Stimulated activated naive B cell treated with anti-CD40 and anti-IgM and Interleukin-4, amounts not matched to agents 10 μg/mL and 1 μg/mL and 100 μg/mL, for 72 hours (primary cell): ENCODE results near the gene SLC4A7.
A peak's percentile ranks its signal among the peaks of the same experiment; 100 is the strongest.
"Not testable (repeated sequence)": the region's sequence is repeated elsewhere in the genome, so short reads cannot be mapped to it uniquely, and the experiment has no call there.

Experiments
- ATAC-seq, 2 donors: fragments of 150-1000 bp; cut with Tn5 transposase; replicated peaks; 2 replicates each; pipeline ENCODE4 v1.10.0; 2021; ENCODE audit warnings: moderate library complexity in 1 of 2
- DNase-seq: peaks from one replicate; pipeline ENCODE4 v3.0.0; 2021
- H3K27ac Mint-ChIP-seq: one replicate; pipeline ENCODE4 v1.8.0; 2022; ENCODE audit warnings: mild to moderate bottlenecking, mixed read lengths
- H3K27me3 Mint-ChIP-seq, 2 donors: one replicate each; pipeline ENCODE4 v1.8.0; 2022; ENCODE audit warnings: mixed read lengths in 2 of 2
- H3K36me3 Mint-ChIP-seq, 2 donors: one replicate each; pipeline ENCODE4 v1.8.0; 2022; ENCODE audit warnings: mixed read lengths in 2 of 2, mild to moderate bottlenecking in 1 of 2
- H3K4me1 Mint-ChIP-seq, 2 donors: one replicate each; pipeline ENCODE4 v1.8.0; 2022; ENCODE audit warnings: mixed read lengths in 2 of 2, mild to moderate bottlenecking in 1 of 2
- H3K4me3 Mint-ChIP-seq, 2 donors: one replicate each; pipeline ENCODE4 v1.8.0; 2022; ENCODE audit warnings: mild to moderate bottlenecking in 2 of 2, mixed read lengths in 2 of 2, moderate library complexity in 1 of 2
- H3K9me3 Mint-ChIP-seq, 2 donors: one replicate each; pipeline ENCODE4 v1.8.0; 2022; ENCODE audit warnings: mixed read lengths in 2 of 2, mild to moderate bottlenecking in 1 of 2

The SLC4A7 gene

DNA sequence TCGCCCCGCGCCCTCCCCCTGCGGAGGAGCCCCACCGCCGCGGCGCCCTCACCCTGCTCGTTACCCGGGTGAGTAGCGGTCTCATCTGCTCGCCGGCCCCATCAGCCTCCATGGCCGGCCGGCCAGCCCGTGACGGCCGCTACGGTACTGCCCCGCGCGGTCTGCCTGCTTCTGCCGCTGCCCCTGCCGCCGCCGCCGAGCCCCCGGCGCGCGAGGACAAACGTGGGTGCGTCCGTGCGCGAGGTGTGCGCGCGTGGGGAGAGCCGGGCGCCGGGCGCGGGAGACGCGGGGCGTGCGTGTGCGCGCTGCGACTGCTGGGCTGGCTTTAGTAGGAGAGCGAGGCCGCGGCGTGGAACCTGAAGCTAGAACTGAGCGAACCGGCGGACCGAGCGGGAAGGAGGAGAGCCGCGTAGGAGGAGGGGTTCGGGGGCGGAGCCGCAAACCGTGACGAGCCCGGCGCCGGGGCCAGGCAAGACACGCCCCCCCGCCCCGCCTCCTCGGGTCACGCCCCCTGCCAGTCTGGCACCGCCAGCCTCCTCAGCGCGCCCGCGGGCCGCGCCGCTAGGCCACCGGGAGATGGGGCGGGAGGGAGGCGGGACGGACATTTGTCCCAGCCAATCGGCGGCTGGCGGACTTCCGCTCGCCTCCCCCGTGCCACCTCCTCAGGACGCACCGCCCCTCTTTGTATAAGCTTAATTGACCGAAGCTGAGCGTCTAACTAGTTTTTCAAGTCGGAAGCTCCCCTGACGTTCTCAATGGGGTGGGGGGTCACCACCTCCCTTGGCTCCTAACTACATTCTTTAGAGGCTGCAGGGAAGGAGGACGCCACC lies at the start of gene SLC4A7:
Gene SLC4A7, minus strand, starts transcription at position 370 of the 830 bp plus-strand sequence. Its CDS starts 258 bp downstream, at position 112.
- H3K4me3 Mint-ChIP-seq: peak within 1 kb of the TSS; percentile 99 to 100
- DNase-seq (peak; percentile 96), ATAC-seq (peak; percentile 92)
- peak within 1 kb of the TSS; percentile 99 for H3K27ac Mint-ChIP-seq
- H3K27me3 Mint-ChIP-seq: no peaks in the 10 kb centered on the region
- H3K36me3 Mint-ChIP-seq: peaks cover 0 to 5% of the 10 kb centered on the region in 2 donors
- H3K9me3 Mint-ChIP-seq: no peaks in the 10 kb centered on the region
- H3K4me1 Mint-ChIP-seq: peaks cover 16 to 36% of the 10 kb centered on the region in 2 donors

DNA sequence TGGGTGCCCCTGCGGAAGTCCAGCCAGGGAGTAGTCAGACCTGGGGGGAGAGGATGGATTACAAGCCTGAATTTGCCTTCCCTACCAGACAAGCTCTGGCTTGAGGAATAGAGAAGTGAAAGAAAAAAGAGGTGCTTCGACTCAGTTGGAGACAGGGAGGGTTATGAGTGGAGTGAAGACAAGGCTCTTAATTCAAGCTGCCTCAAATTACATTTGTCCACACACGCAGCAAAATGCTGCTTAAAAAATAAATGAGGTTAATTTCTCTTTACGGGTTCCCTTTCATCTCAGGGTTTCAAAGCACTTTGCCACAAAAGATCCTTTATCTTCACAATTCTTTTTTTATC lies 49.0 kb upstream of the SLC4A7 start:
- H3K9me3 Mint-ChIP-seq: no peaks in the 10 kb centered on the region
- no peaks in the 10 kb centered on the region for H3K27me3 Mint-ChIP-seq
- no peak overlapping the region for H3K27ac Mint-ChIP-seq
- ATAC-seq (peak in 1 of 2 donors; percentile 42), DNase-seq (no peak)
- H3K36me3 Mint-ChIP-seq: no peaks in the 10 kb centered on the region
- H3K4me1 Mint-ChIP-seq: peaks cover 11 to 16% of the 10 kb centered on the region in 2 donors
- no peak overlapping the region for H3K4me3 Mint-ChIP-seq

DNA sequence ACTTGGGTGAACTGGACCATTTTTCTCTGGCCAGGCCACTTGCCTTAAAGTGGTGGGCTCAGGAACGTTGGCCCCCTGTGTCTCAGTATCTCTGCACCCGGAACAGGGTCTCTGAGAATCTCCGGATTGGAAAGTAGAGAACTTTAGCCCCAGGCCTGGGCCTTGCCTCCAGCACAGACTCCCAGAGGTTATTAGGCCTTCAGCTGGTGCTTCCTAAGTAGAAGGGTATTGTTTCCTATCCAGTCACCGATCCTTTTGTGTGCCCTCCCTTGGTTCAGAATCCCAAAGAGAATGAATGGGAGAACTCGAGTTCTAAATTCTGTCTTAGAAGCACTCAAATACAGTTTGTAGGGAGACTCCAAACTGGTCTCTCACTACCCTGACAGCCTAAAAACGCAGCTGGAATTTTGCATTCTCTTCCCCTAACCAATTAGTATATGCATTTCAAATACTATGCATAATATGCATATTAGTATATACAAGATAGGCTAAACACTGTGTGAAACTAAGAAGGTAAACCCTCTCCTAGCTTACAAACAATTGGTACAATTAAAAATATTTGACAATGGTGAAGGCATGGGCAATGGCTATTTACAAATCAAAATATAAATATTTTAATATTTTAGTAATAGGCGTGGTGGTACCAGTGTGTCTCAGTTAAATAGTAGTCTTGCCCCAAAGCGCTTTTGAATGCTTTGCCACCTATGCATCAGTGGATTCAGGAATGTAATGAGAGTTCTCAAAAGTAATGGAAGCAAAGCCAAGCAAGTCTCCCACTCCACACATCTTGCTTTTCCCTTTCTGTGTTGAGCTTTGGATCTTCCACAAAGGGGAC lies 48.5 kb upstream of the SLC4A7 start:
- ATAC-seq: no peak
- H3K27me3 Mint-ChIP-seq: no peaks in the 10 kb centered on the region
- no peaks in the 10 kb centered on the region for H3K9me3 Mint-ChIP-seq
- no peak for DNase-seq
- no peak overlapping the region for H3K27ac Mint-ChIP-seq
- H3K4me3 Mint-ChIP-seq: no peak overlapping the region
- peaks cover 11 to 16% of the 10 kb centered on the region in 2 donors for H3K4me1 Mint-ChIP-seq
- H3K36me3 Mint-ChIP-seq: no peaks in the 10 kb centered on the region

DNA sequence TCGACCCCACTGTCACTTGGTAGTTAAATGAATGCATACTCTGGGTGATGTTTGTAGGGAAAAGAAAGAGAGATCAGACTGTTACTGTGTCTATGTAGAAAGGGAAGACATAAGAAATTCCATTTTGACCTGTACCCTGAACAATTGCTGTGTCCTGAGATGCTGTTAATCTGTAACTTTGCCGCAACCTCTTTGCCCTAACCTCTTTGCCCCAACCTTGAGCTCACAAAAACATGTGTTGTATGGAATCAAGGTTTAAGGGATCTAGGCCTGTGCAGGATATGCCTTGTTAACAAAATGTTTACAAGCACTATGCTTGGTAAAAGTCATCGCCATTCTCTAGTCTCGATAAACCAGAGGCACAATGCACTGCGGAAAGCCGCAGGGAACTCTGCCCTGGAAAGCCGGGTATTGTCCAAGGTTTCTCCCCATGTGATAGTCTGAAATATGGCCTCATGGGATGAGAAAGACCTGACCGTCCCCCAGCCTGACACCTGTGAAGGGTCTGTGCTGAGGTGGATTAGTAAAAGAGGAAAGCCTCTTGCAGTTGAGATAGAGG lies 47.1 kb upstream of the SLC4A7 start:
- not testable (repeated sequence) for ATAC-seq, H3K4me3 Mint-ChIP-seq, H3K9me3 Mint-ChIP-seq, H3K36me3 Mint-ChIP-seq, DNase-seq, H3K27me3 Mint-ChIP-seq, H3K27ac Mint-ChIP-seq
- H3K4me1 Mint-ChIP-seq: peaks cover 11 to 16% of the 10 kb centered on the region in 2 donors

DNA sequence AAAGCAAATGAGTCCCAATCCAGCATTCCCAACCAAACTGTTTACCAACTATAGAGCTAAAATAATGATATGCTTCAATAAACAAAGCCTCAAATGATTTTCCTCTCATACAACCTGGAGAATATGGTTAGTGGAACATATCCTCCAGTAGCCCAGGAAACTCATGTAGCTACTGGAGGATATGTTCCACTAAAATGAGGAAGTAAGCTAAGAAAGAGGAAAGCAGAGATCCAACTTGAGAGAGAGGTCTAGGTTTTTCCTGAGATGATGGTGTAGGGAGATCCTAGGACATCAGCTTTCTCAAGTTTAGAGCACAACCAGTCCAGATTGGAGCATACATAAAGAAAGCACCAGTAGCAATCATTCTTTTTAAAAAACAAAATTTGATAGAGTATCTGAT lies 44.6 kb upstream of the SLC4A7 start:
- Mint-ChIP-seq H3K4me3 (no peak overlapping the region), H3K4me1 (peaks cover 2% of the 10 kb centered on the region in 2 donors), H3K9me3 (no peaks in the 10 kb centered on the region), H3K27ac (no peak overlapping the region), H3K27me3 (no peaks in the 10 kb centered on the region), H3K36me3 (no peaks in the 10 kb centered on the region)
- DNase-seq (no peak), ATAC-seq (peak in 1 of 2 donors; percentile 27)

DNA sequence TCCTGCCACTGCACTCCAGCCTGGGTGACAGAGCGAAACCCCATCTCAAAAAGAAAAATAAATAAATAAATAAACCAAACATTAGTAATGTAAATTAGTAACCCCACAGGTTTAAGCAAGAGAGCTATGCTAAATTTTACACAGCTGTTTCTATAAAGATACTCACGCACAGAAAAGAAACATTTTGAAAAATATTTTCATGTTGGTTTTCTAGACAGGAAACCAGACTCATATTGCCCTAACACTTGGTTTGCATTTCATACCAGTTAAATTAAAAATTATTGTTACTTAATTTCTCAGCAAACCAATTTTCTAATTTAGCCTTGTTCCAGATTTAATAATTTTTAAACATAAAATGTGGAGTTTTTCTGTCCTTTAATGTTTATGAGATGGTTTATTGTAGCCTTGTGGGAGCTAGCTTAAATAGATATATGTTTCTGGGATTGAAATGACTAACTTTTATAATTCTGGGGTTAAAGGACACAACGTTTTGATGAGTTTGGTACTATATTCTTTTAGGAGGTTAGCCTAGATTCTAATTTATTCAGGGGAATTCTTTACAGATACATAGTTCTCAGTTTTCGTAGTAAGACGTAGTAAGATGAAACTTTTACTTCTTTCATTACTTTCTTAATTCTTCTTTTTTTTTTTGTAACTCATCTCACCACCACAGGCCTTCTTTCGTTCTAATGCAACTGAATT lies 42.6 kb upstream of the SLC4A7 start:
- Mint-ChIP-seq H3K4me3 (no peak overlapping the region), H3K36me3 (no peaks in the 10 kb centered on the region), H3K27ac (no peak overlapping the region), H3K9me3 (no peaks in the 10 kb centered on the region), H3K4me1 (no peaks in the 10 kb centered on the region), H3K27me3 (no peaks in the 10 kb centered on the region)
- ATAC-seq (no peak), DNase-seq (no peak)

DNA sequence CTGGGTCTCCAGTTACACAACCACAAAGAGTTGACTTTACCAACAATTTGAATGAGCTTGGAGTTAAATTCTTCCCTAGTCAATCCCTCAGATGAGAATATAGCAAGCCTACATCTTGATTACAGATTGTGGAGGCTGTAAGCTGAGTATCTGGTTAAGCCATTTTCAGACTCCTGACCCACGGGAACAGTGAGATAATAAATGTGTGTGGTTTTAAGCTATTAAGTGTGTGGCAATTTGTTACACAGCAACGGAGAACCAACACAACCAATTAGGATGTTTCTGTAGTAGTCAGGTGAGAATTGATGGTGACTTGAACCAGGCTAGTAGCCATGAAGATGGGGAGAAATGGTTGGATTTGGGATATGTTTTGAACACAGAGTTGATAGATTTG lies 37.7 kb upstream of the SLC4A7 start:
- no peaks in the 10 kb centered on the region for H3K27me3 Mint-ChIP-seq
- no peaks in the 10 kb centered on the region for H3K9me3 Mint-ChIP-seq
- no peak overlapping the region for H3K4me3 Mint-ChIP-seq
- ATAC-seq (no peak), DNase-seq (no peak)
- H3K36me3 Mint-ChIP-seq: no peaks in the 10 kb centered on the region
- no peaks in the 10 kb centered on the region for H3K4me1 Mint-ChIP-seq
- H3K27ac Mint-ChIP-seq: no peak overlapping the region

DNA sequence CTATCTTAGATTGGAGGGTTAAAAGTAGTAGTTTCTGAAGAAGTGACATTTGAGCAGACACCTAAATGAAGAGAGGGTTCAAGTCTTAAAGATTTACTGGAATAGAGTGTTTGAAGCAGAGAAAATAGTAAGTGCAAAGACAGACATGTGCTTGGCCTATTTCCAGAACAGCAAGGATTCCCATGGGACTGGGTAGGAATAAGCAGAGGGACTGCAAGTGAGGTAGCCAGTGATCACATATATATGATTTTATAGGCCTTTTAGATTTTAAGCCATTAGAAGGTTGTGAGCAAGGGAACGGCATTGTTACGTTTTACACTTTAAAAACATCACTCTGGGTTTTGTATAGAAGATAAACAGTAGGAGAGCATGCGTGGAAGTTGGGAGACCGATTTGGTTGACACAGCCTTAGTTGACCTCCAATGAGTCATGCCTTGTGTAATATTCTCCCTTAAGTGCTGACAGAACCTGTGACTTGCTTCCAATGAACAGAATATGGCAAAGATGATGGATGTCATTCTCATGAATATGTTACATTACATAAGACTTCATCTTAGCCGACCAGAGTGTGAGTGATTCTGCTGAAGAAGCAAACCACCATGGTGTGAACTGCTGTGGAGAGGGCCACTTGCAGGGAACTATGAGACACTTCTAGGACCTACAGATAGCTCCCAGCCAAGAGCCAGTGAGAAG lies 37.1 kb upstream of the SLC4A7 start:
- no peaks in the 10 kb centered on the region for H3K36me3 Mint-ChIP-seq
- no peaks in the 10 kb centered on the region for H3K9me3 Mint-ChIP-seq
- DNase-seq: no peak
- no peaks in the 10 kb centered on the region for H3K4me1 Mint-ChIP-seq
- H3K27me3 Mint-ChIP-seq: no peaks in the 10 kb centered on the region
- H3K27ac Mint-ChIP-seq: no peak overlapping the region
- H3K4me3 Mint-ChIP-seq: no peak overlapping the region
- ATAC-seq: no peak

DNA sequence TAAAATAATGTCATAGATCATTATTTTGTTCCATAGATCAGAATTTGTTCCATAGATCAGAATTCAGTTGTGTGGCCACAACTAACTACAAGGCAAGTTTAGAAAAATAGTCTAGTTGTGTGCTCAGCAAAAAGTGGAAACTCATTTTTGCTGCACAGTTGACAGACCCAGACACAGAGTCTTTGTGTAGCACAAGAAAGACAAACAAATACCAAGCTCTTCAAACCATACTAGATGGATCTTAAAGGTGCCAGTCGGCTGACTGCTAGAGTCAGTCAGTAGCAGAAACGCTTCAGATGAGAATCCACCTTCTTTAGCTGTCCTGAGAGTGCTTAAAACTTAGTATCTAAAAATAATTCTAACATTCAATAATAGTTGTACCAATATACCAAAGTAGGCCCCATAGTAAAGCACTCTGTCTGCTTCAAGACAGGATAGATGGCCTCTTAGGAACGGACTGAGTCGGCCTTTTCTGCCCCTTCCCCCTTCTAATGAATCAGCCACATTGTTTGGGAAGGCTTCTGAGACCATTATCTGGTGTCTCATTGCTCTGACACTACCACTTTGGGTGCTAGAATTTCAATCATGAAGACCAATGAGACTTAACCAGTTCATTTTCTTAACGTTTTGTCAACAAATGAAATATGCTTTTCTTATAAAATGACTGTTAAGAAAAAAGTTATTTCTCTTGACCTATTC lies 27.7 kb upstream of the SLC4A7 start:
- H3K4me1 Mint-ChIP-seq: no peaks in the 10 kb centered on the region
- no peaks in the 10 kb centered on the region for H3K27me3 Mint-ChIP-seq
- DNase-seq: no peak
- H3K36me3 Mint-ChIP-seq: no peaks in the 10 kb centered on the region
- no peak for ATAC-seq
- H3K4me3 Mint-ChIP-seq: no peak overlapping the region
- peaks cover 0 to 2% of the 10 kb centered on the region in 2 donors for H3K9me3 Mint-ChIP-seq
- no peak overlapping the region for H3K27ac Mint-ChIP-seq

DNA sequence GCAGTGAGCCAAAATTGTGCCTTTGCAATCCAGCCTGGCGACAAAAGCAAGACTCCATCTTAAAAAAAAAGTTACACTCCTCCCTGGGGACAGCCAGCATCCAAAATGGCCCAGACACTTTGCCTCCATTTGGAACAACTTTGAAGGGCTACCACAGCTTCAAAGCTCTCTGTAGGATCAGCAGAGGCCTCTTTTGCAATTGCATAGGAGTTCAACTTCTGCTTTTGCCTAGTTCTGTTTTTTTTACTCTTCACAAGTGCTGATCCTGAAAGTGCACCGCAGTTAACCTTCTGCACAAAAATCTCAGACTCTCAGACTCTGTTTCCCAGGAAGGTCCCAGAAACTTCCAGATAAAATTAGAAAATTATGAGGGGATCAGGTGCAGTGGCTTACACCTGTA lies 25.2 kb upstream of the SLC4A7 start:
- Mint-ChIP-seq H3K27me3 (no peaks in the 10 kb centered on the region), H3K27ac (no peak overlapping the region), H3K9me3 (peaks cover 0 to 2% of the 10 kb centered on the region in 2 donors)

DNA sequence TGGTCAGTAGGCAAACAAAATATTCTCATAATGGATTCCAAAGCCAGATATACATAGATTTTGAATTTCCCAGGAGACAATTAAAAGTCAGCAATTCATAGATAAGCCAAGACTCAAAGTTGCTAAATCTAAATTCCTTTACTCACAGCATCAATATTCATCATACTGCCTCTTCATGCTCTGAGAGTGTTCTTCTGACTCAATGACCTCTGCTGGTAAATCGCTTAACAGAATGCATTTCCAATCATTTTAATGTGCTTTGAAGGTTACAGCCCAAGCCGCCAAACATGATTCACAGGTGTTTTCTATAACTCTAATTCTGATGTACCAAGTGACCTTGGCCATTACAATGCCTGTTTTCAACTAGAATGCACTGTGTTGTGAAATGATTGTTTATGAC lies 24.2 kb upstream of the SLC4A7 start:
- Mint-ChIP-seq H3K4me3 (no peak overlapping the region), H3K27ac (no peak overlapping the region), H3K9me3 (peaks cover 0 to 2% of the 10 kb centered on the region in 2 donors), H3K4me1 (no peaks in the 10 kb centered on the region), H3K27me3 (no peaks in the 10 kb centered on the region), H3K36me3 (no peaks in the 10 kb centered on the region)
- ATAC-seq (no peak), DNase-seq (no peak)

More for the DNA sequence above, 25.2 kb upstream of the SLC4A7 start:
- no peaks in the 10 kb centered on the region for H3K4me1 Mint-ChIP-seq
- H3K4me3 Mint-ChIP-seq: no peak overlapping the region
- no peaks in the 10 kb centered on the region for H3K36me3 Mint-ChIP-seq
- ATAC-seq (no peak), DNase-seq (no peak)

DNA sequence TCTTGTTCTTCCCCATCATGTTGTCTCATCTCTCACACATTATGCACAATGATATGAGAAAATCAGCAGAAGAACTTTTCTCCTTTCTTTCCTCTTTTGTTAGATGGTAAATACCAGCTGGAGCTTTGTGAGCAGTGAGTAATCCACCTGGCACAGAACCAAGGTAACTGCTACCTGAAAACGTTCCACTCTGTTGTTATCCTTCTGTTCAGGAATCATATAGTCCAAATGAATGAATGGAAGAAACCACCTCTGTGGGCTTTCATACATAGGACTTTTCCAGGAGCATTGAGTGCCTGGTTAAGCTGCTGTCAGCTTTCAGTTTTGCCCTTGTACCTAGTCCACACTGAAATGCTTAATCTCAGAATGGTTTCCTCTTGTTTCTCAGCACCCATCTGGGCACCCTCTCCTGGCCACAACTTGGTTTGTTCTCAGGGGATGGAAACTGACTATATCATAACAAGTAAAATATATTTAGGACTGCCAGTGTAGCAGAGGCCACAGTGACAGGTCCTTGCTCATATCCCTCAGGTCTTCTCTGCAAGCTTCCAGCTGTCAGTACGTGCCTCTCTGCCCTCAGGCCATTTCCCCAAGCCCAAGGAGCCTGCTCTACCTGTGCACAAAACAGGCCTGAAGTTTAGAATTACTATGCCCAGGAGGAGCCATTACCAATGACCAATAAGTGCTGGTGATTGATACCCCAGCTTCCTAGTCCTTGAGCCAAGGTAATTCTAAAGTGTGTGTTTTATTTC lies 23.5 kb upstream of the SLC4A7 start:
- no peaks in the 10 kb centered on the region for H3K27me3 Mint-ChIP-seq

DNA sequence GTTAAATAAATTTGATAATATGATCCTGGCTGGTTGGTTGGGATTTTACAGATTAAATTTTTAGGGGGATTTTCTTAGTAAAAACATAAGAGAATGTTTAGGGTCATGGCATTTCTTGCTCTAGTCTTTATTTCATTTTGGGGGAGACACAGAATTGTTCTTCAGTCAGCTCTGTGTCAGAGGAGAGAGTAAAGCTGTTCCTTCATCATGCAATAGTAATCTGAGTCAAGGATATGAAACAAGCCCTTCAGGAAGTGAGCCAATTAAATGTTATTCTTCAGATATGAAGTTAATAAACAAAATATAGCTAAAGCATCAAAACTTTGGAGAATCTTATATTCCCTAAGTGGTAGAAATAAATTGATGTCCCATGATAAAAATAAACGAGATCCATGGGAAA lies 22.9 kb upstream of the SLC4A7 start:
- Mint-ChIP-seq H3K4me1 (no peaks in the 10 kb centered on the region), H3K4me3 (no peak overlapping the region), H3K27me3 (no peaks in the 10 kb centered on the region), H3K36me3 (no peaks in the 10 kb centered on the region), H3K27ac (no peak overlapping the region), H3K9me3 (peaks cover 0 to 2% of the 10 kb centered on the region in 2 donors)
- ATAC-seq (no peak), DNase-seq (no peak)

More for the DNA sequence above, 23.5 kb upstream of the SLC4A7 start:
- DNase-seq (no peak), ATAC-seq (no peak)
- peaks cover 0 to 2% of the 10 kb centered on the region in 2 donors for H3K9me3 Mint-ChIP-seq
- H3K4me3 Mint-ChIP-seq: no peak overlapping the region
- no peaks in the 10 kb centered on the region for H3K36me3 Mint-ChIP-seq
- H3K4me1 Mint-ChIP-seq: no peaks in the 10 kb centered on the region
- no peak overlapping the region for H3K27ac Mint-ChIP-seq
